Measurements from ENCODE around the gene ANXA11.

The ANXA11 gene

GRCh38 chr10:80157561-80157960 lies 47.8 kb downstream of the ANXA11 start:
- no peak for DNase-seq (ENCODE audit: low read depth)
- TF ChIP-seq, protein P1, sequence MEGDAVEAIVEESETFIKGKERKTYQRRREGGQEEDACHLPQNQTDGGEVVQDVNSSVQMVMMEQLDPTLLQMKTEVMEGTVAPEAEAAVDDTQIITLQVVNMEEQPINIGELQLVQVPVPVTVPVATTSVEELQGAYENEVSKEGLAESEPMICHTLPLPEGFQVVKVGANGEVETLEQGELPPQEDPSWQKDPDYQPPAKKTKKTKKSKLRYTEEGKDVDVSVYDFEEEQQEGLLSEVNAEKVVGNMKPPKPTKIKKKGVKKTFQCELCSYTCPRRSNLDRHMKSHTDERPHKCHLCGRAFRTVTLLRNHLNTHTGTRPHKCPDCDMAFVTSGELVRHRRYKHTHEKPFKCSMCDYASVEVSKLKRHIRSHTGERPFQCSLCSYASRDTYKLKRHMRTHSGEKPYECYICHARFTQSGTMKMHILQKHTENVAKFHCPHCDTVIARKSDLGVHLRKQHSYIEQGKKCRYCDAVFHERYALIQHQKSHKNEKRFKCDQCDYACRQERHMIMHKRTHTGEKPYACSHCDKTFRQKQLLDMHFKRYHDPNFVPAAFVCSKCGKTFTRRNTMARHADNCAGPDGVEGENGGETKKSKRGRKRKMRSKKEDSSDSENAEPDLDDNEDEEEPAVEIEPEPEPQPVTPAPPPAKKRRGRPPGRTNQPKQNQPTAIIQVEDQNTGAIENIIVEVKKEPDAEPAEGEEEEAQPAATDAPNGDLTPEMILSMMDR (IDR thresholded peaks at IDR 0.05; ENCODE audit: insufficient read depth, low read depth, low read length, missing control alignments), result no peak
- H3K4me3 ChIP-seq (ENCODE audit: low read depth, low read length), result no peak overlapping the region

- TF ChIP-seq, protein P1 (IDR thresholded peaks at IDR 0.05; ENCODE audit: insufficient read depth, low read depth, low read length, missing control alignments), result no peak
- H3K4me3 ChIP-seq (ENCODE audit: low read depth, low read length), result no peak overlapping the region
- no peak for DNase-seq (ENCODE audit: low read depth)
These were observed 49.1 kb downstream of the ANXA11 start for GRCh38 chr10:80156216-80156615.

- TF ChIP-seq, protein P1 (IDR thresholded peaks at IDR 0.05; ENCODE audit: insufficient read depth, low read depth, low read length, missing control alignments), result no peak
- no peak for DNase-seq (ENCODE audit: low read depth)
- no peak overlapping the region for H3K4me3 ChIP-seq (ENCODE audit: low read depth, low read length)
These were observed 49.6 kb downstream of the ANXA11 start for GRCh38 chr10:80155696-80156215.

GRCh38 chr10:80154978-80155695 lies 50.2 kb downstream of the ANXA11 start:
- DNase-seq (ENCODE audit: low read depth), result no peak
- H3K4me3 ChIP-seq (ENCODE audit: low read depth, low read length), result no peak overlapping the region
- TF ChIP-seq, protein P1 (IDR thresholded peaks at IDR 0.05; ENCODE audit: insufficient read depth, low read depth, low read length, missing control alignments), result no peak

- no peak overlapping the region for H3K4me3 ChIP-seq (ENCODE audit: low read depth, low read length)
- no peak for DNase-seq (ENCODE audit: low read depth)
- TF ChIP-seq, protein P1 (IDR thresholded peaks at IDR 0.05; ENCODE audit: insufficient read depth, low read depth, low read length, missing control alignments), result no peak
These were observed 50.7 kb downstream of the ANXA11 start for GRCh38 chr10:80154626-80154977.

DNA sequence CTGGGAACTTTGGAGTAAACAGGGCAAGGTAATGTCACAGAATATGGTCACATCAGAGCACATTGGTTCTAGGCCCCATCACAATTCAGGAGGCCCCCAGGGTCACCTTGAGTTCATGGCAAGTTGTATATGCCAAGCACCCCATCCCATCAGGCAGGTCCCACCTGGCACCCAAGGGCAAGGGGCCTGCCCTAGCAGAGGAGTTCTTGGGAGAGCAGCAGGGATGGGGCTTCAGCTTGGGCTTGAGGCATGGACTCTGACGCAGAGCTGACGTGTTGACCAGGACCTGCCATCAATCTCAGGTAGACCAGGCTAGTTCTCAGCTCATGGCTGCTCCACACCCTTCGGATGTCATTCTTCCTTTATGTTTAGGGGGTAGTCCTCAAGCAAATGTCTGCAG lies 51.9 kb downstream of the ANXA11 start:
- TF ChIP-seq, protein P1 (IDR thresholded peaks at IDR 0.05; ENCODE audit: insufficient read depth, low read depth, low read length, missing control alignments), result no peak
- no peak overlapping the region for H3K4me3 ChIP-seq (ENCODE audit: low read depth, low read length)
- DNase-seq (ENCODE audit: low read depth), result no peak

GRCh38 chr10:80152820-80153219 lies 52.5 kb downstream of the ANXA11 start:
- DNase-seq (ENCODE audit: low read depth), result no peak
- TF ChIP-seq, protein P1 (IDR thresholded peaks at IDR 0.05; ENCODE audit: insufficient read depth, low read depth, low read length, missing control alignments), result no peak
- no peak overlapping the region for H3K4me3 ChIP-seq (ENCODE audit: low read depth, low read length)
